H1 (cell line): Measurements from ENCODE around the gene NUB1.

ENCODE experiments used
- BACH1 ChIP-seq: IDR thresholded peaks from 2 replicates; pipeline ENCODE4 v1.6.1; 2012; ENCODE audit warnings: low read length, improper control_type of control experiment
- BRCA1 ChIP-seq: IDR thresholded peaks from 2 replicates; pipeline ENCODE4 v1.6.1; 2012; ENCODE audit warnings: low read depth, low read length, improper control_type of control experiment
- CTCF ChIP-seq, 3 experiments: IDR thresholded peaks; 1 replicate in 2 of 3; 2 replicates in 1 of 3; pipeline versions ENCODE4 v1.5.1 to v1.6.1; 2011; ENCODE audit warnings: low read length in 3 of 3, mild to moderate bottlenecking in 3 of 3, inconsistent platforms in 2 of 3, low read depth in 1 of 3, moderate library complexity in 1 of 3; ENCODE audit not compliant: insufficient read depth in 1 of 3; ENCODE audit errors: control extremely low read depth in 1 of 3
- FOSL1 ChIP-seq: IDR thresholded peaks from 2 replicates; pipeline ENCODE4 v1.6.1; 2011; ENCODE audit warnings: mild to moderate bottlenecking, low read depth, low read length, moderate library complexity; ENCODE audit not compliant: insufficient read depth
- POLR2A ChIP-seq, 2 experiments: IDR thresholded peaks; 1 replicate in 1 of 2; 2 replicates in 1 of 2; pipeline ENCODE4 v1.6.1; 2011; ENCODE audit warnings: low read depth in 2 of 2, low read length in 2 of 2, mild to moderate bottlenecking in 2 of 2; ENCODE audit errors: control extremely low read depth in 1 of 2
- SUZ12 ChIP-seq: fragments of 200-600 bp; sonication (generic); IDR thresholded peaks from 2 replicates; pipeline ENCODE4 v1.6.1; 2012; ENCODE audit warnings: mild to moderate bottlenecking, inconsistent platforms, low read length, moderate library complexity, mixed read lengths

- TF ChIP-seq SUZ12 = no peak
- TF ChIP-seq BRCA1 = no peak
- no peak for TF ChIP-seq POLR2A (IDR thresholded peaks at IDR 0.05; ENCODE audit: control extremely low read depth in 1 of 2, low read depth in 2 of 2, low read length in 2 of 2)
- TF ChIP-seq BACH1 = no peak
- no peak for TF ChIP-seq CTCF (IDR thresholded peaks at IDR 0.05; ENCODE audit: control extremely low read depth in 1 of 3, insufficient read depth in 1 of 3, low read depth in 1 of 3, low read length in 3 of 3)
- TF ChIP-seq FOSL1 = no peak
Observed at GRCh38 chr7:151389768-151390597, 48.4 kb downstream of the NUB1 start.
